Common myeloid progenitor, CD34-positive (primary cell): ENCODE data around the gene GAA.
"Not testable (repeated sequence)": the region's sequence is repeated elsewhere in the genome, so short reads cannot be mapped to it uniquely, and the experiment has no call there.

Source experiments
- CTCF ChIA-PET: fragments of 350-600 bp; sonication (Branson Sonifier 250); formaldehyde crosslinking; loops from one replicate; lab custom pipeline; 2021; ENCODE audit warnings: antibody characterized with exemption; lab: Charles Lee
- POLR2A ChIA-PET: fragments of 350-600 bp; sonication (Branson Sonifier 250); formaldehyde crosslinking; loops from one replicate; lab custom pipeline; 2021; ENCODE audit warnings: antibody characterized with exemption; lab: Charles Lee
- DNase-seq, 3 donors: peaks; one replicate each; pipeline versions ENCODE4 v3.0.0 to v3.0.0-alpha.2; 2013
- H3K27ac ChIP-seq, 2 experiments: 1 replicate in 1 of 2; 2 replicates in 1 of 2; pipeline ENCODE4 v1.7.0; 2013; ENCODE audit warnings: inconsistent platforms in 2 of 2, low read length in 2 of 2, mild to moderate bottlenecking in 2 of 2, low read depth in 1 of 2, moderate library complexity in 1 of 2; ENCODE audit not compliant: severe bottlenecking in 2 of 2, insufficient read depth in 1 of 2, poor library complexity in 1 of 2
- H3K27me3 ChIP-seq, 5 experiments: replicated peaks in 2 of 5; 1 replicate in 3 of 5; 2 replicates in 2 of 5; pipeline versions ENCODE4 v1.6.1 to v1.7.0; 2013; ENCODE audit warnings: low read length in 4 of 5, mild to moderate bottlenecking in 2 of 5, moderate library complexity in 2 of 5, inconsistent platforms in 1 of 5; ENCODE audit not compliant: insufficient read depth in 5 of 5, control insufficient read depth in 4 of 5
- H3K36me3 ChIP-seq, 4 experiments: 1 replicate in 2 of 4; 2 replicates in 2 of 4; pipeline versions ENCODE4 v1.6.1 to v1.7.0; 2013; ENCODE audit warnings: low read length in 3 of 4, control low read depth in 1 of 4, mild to moderate bottlenecking in 1 of 4; ENCODE audit not compliant: control insufficient read depth in 4 of 4, insufficient read depth in 4 of 4
- H3K4me1 ChIP-seq, 4 experiments: 1 replicate in 3 of 4; 2 replicates in 1 of 4; pipeline versions ENCODE4 v1.6.1 to v1.7.1; 2013; ENCODE audit warnings: low read length in 3 of 4, mild to moderate bottlenecking in 3 of 4, control low read depth in 1 of 4, inconsistent platforms in 1 of 4, moderate library complexity in 1 of 4; ENCODE audit not compliant: control insufficient read depth in 4 of 4, insufficient read depth in 4 of 4; ENCODE audit errors: control extremely low read depth in 1 of 4
- H3K4me3 ChIP-seq, 7 experiments: 1 replicate in 4 of 7; 2 replicates in 3 of 7; pipeline versions ENCODE4 v1.5.1 to v1.7.0; 2013; ENCODE audit warnings: mild to moderate bottlenecking in 7 of 7, low read length in 6 of 7, moderate library complexity in 6 of 7, inconsistent platforms in 2 of 7, low read depth in 2 of 7, control low read depth in 1 of 7; ENCODE audit not compliant: insufficient read depth in 4 of 7, control insufficient read depth in 1 of 7; ENCODE audit errors: extremely low read depth in 1 of 7
- H3K9me3 ChIP-seq, 5 experiments: 1 replicate in 4 of 5; 2 replicates in 1 of 5; pipeline versions ENCODE4 v1.6.1 to v1.7.1; 2013; ENCODE audit warnings: low read length in 4 of 5, mild to moderate bottlenecking in 2 of 5, inconsistent platforms in 1 of 5, low read depth in 1 of 5, moderate library complexity in 1 of 5; ENCODE audit not compliant: control insufficient read depth in 4 of 5, insufficient read depth in 2 of 5; ENCODE audit errors: control extremely low read depth in 1 of 5
- WGBS: methylation state at CpG from one replicate; pipeline ENCODE4 v1.1.5; 2013; ENCODE audit not compliant: insufficient coverage; 5-methylcytosine and 5-hydroxymethylcytosine counted together

Gene GAA

DNA sequence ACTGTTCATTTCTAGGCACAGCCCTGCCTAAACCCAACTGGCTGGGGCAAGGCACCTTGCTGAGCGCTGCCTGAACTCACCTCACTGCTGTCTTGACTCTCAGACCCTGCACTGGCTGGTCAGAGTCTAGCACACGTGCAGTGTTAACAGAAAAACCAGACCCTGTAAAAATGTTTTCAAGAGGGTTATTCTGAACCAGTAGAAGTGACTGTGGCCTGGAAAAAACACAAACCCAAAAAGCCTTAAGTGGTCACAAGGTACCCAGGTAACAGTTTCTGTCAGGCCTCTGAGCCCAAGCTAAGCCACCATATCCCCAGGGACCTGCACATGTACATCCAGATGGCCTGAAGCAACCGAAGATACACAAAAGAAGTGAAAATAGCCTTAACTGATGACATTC is 51.6 kb downstream of the GAA start:
- POLR2A ChIA-PET = no interaction called here
- 91% methylated on average over 3 of the region's 3 CpGs for WGBS
- no peaks in the 10 kb centered on the region for H3K36me3 ChIP-seq
- no peak overlapping the region for H3K4me3 ChIP-seq
- no peak overlapping the region for H3K27ac ChIP-seq
- DNase-seq = no peak
- H3K27me3 ChIP-seq = no peaks in the 10 kb centered on the region
- H3K4me1 ChIP-seq = peaks cover 0 to 3% (median 3%) of the 10 kb centered on the region in 4 experiments
- CTCF ChIA-PET = no interaction called here
- peaks cover 4 to 14% (median 10%) of the 10 kb centered on the region in 5 experiments for H3K9me3 ChIP-seq

DNA sequence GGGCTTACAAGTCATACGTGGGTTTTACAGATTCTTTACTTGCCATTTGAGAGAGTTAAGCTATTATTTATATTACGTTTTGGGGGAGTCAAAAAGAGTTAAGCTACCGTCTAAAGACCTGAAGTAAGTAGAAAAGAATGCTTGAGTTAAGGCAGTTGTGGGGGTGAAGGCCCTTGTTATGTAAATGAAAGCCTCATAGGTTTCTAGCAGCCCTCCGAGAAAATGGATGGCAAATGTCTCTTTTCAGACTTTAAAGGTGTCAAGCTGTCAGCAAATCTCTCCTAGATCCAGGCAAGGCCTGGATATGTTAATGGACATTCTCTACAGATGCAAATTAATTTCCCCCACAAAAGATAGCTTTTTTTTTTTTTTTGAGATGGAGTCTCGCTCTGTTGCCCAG is 52.8 kb downstream of the GAA start:
- H3K36me3 ChIP-seq = no peaks in the 10 kb centered on the region
- DNase-seq = no peak
- peaks cover 4 to 14% (median 10%) of the 10 kb centered on the region in 5 experiments for H3K9me3 ChIP-seq
- H3K27ac ChIP-seq = no peak overlapping the region
- no peak overlapping the region for H3K4me3 ChIP-seq
- H3K4me1 ChIP-seq = no peaks in the 10 kb centered on the region
- ChIA-PET POLR2A (no interaction called here), CTCF (interaction anchor here (1.0 kb wide), 1 partner anchor 723 kb away, joined by 3 read pairs; no protein-coding TSS in a partner anchor)
- WGBS = 100% methylated on average over 2 of the region's 5 CpGs
- no peaks in the 10 kb centered on the region for H3K27me3 ChIP-seq

DNA sequence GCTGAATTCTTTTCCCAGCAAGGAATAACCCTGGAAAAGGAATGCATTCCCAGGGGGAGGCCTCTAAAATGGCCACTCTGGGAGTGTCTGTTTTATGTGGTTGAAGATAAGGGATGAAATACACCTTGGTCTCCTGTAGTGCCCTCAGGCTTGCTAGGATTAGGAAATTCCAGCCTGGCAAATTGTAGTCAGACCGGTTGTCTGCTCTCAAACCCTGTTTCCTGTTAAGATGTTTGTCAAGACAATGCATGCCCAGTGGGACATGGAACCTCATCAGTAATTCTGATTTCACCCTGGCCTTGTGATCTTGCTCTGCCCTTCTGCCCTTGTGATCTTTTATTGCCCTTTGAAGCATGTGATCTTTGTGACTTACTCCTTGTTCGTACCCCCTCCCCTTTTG is 54.2 kb downstream of the GAA start:
- not testable (repeated sequence) for H3K27ac ChIP-seq
- 85% methylated on average over 2 of the region's 2 CpGs for WGBS

DNA sequence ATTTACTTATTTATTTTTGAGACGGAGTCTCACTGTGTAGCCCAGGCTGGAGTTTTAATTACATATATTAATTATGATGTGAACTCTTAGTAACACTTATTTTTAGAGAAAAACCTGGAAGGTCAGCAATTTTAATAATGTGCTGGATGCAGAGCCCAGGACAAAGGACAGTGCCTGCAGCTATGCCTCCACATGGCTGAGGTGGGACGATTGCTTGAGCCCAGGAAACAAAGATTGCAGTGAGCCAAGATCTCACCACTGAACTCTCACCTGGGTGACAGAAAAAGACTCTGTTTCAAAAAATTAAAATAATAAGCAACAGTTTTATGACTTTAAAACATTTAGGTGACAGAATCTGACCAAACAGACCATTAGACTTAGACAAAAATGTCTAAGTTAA is 57.5 kb downstream of the GAA start:
- POLR2A ChIA-PET = no interaction called here
- 100% methylated on average over 1 of the region's 2 CpGs for WGBS

More for the DNA sequence above, 54.2 kb downstream of the GAA start:
- H3K4me1 ChIP-seq, H3K36me3 ChIP-seq, POLR2A ChIA-PET, DNase-seq, H3K27me3 ChIP-seq, CTCF ChIA-PET, H3K4me3 ChIP-seq: not testable (repeated sequence)
- H3K9me3 ChIP-seq = peaks cover 4 to 14% (median 10%) of the 10 kb centered on the region in 5 experiments

DNA sequence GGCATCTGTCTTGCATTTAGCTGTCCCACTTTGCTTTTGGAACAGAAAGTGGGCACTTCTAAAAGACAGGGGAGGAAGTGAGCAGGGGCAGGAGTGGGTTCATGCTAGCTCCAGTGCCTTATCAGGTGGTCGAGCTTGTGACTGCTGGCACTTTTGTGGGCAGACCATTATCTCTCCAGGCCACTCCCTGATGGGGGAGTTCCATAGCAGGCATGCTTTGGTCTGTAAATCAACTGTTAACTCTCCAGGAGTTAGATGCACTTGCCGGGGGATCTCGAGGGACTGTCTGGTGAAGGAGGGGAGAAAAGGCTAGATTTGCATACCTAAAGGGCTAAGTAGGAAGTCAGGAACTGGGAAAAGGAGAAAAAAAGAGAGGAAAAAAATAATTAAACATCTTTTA is 59.2 kb downstream of the GAA start:
- ChIA-PET POLR2A (no interaction called here), CTCF (interaction anchor here (1.2 kb wide), 1 partner anchor 10 kb away, joined by 3 read pairs; no protein-coding TSS in a partner anchor)
- H3K4me3 ChIP-seq = peak overlapping the region in 1 of 7 experiments; percentile 25
- H3K36me3 ChIP-seq = no peaks in the 10 kb centered on the region
- H3K4me1 ChIP-seq = peaks cover 0 to 10% (median 8%) of the 10 kb centered on the region in 4 experiments
- peaks cover 2 to 10% (median 5%) of the 10 kb centered on the region in 5 experiments for H3K9me3 ChIP-seq
- no peak overlapping the region for H3K27ac ChIP-seq
- peak; percentile 48 to 81 (median 66) for DNase-seq
- no peaks in the 10 kb centered on the region for H3K27me3 ChIP-seq
- WGBS = 28% methylated on average over 2 of the region's 3 CpGs

More for the DNA sequence above, 57.5 kb downstream of the GAA start:
- Histone ChIP-seq H3K9me3 (peaks cover 4 to 14% (median 6%) of the 10 kb centered on the region in 5 experiments), H3K27me3 (no peaks in the 10 kb centered on the region), H3K27ac (no peak overlapping the region), H3K4me3 (no peak overlapping the region), H3K4me1 (peaks cover 0 to 10% (median 8%) of the 10 kb centered on the region in 4 experiments), H3K36me3 (no peaks in the 10 kb centered on the region)
- CTCF ChIA-PET = no interaction called here
- no peak for DNase-seq

DNA sequence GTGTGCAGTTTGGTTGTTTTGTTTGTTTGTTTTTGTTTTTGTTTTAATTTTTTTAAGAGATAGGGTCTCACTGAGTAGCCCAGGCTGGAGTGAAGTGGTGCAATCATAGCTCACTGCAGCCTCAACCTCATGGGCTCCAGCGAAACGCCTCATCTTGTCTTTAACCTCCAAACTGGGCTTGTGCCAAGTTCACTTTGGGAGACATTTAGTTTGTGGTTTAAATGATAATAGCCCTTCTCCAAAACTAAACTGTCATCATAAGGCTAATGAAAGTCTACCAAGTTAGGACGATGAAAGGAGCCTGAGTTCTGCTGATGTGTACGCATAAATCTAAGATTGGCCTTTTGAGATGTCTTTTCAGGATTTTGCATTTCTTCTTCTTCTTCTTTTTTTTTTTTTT is 62.0 kb downstream of the GAA start:
- Histone ChIP-seq H3K4me3 (no peak overlapping the region), H3K27ac (no peak overlapping the region), H3K27me3 (no peaks in the 10 kb centered on the region), H3K4me1 (peaks cover 0 to 10% (median 8%) of the 10 kb centered on the region in 4 experiments), H3K9me3 (no peaks in the 10 kb centered on the region), H3K36me3 (no peaks in the 10 kb centered on the region)
- WGBS = 80% methylated on average over 1 of the region's 4 CpGs
- POLR2A ChIA-PET = no interaction called here
- DNase-seq = peak; percentile 20 to 67 (median 53)
- CTCF ChIA-PET = interaction anchor here (1.1 kb wide), 1 partner anchor 32 kb away, joined by 3 read pairs; no protein-coding TSS in a partner anchor

DNA sequence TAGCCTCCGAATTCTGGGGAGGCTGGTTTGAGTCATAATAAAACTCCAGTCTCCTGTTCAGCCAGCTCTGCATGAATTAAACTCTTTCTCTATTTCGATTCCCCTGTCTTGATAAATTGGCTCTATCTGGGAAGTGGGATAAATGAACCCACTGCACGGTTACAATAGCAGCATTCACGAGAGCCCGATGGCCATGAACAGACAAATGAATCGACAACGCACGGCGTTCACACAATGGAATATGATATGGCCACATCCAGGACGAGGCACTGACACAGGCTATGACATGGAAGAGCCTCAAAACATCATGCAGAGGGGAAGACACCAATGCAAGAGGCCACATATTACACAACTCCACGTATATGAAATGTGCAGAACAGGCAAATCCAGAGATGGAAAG is 62.8 kb downstream of the GAA start:
- Histone ChIP-seq H3K27me3 (no peaks in the 10 kb centered on the region), H3K36me3 (no peaks in the 10 kb centered on the region), H3K4me3 (no peak overlapping the region), H3K9me3 (no peaks in the 10 kb centered on the region), H3K4me1 (peaks cover 0 to 10% (median 8%) of the 10 kb centered on the region in 4 experiments), H3K27ac (no peak overlapping the region)
- DNase-seq = no peak
- WGBS = 89% methylated on average over 11 of the region's 11 CpGs
- POLR2A ChIA-PET = no interaction called here
- CTCF ChIA-PET = no interaction called here
